Measurements from ENCODE around the gene MAN2B2.

Gene MAN2B2

DNA sequence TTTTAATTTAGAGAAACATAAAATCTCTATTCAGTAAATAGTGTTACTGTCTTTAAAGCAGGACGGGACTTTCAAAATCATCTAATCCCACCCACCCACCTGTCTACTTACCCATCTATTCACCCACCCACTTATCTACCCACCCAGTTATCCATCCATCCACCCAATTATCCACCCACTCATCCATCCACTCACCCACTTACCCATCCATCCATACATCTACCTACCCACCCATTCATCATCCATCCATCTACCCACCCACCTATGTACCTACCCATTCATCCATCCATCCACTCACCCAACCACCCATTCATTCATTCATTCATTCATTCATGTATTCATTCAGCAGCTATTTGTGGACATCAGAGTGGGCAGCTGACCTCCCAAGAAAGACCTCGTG, 30.6 kb downstream of the MAN2B2 start:
- H3K27me3 Mint-ChIP-seq (ENCODE audit: low read depth) = no peaks in the 10 kb centered on the region
- peaks cover 4% of the 10 kb centered on the region for H3K9me3 Mint-ChIP-seq
- no peak overlapping the region for H3K4me3 Mint-ChIP-seq
- TF ChIP-seq, protein P1, sequence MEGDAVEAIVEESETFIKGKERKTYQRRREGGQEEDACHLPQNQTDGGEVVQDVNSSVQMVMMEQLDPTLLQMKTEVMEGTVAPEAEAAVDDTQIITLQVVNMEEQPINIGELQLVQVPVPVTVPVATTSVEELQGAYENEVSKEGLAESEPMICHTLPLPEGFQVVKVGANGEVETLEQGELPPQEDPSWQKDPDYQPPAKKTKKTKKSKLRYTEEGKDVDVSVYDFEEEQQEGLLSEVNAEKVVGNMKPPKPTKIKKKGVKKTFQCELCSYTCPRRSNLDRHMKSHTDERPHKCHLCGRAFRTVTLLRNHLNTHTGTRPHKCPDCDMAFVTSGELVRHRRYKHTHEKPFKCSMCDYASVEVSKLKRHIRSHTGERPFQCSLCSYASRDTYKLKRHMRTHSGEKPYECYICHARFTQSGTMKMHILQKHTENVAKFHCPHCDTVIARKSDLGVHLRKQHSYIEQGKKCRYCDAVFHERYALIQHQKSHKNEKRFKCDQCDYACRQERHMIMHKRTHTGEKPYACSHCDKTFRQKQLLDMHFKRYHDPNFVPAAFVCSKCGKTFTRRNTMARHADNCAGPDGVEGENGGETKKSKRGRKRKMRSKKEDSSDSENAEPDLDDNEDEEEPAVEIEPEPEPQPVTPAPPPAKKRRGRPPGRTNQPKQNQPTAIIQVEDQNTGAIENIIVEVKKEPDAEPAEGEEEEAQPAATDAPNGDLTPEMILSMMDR (IDR thresholded peaks at IDR 0.05; ENCODE audit: unreplicated experiment in 3 of 3) = no peak
- H3K36me3 Mint-ChIP-seq (ENCODE audit: low read depth) = peaks cover 59% of the 10 kb centered on the region
- H3K4me1 Mint-ChIP-seq = no peaks in the 10 kb centered on the region
- H3K27ac Mint-ChIP-seq = no peak overlapping the region

DNA sequence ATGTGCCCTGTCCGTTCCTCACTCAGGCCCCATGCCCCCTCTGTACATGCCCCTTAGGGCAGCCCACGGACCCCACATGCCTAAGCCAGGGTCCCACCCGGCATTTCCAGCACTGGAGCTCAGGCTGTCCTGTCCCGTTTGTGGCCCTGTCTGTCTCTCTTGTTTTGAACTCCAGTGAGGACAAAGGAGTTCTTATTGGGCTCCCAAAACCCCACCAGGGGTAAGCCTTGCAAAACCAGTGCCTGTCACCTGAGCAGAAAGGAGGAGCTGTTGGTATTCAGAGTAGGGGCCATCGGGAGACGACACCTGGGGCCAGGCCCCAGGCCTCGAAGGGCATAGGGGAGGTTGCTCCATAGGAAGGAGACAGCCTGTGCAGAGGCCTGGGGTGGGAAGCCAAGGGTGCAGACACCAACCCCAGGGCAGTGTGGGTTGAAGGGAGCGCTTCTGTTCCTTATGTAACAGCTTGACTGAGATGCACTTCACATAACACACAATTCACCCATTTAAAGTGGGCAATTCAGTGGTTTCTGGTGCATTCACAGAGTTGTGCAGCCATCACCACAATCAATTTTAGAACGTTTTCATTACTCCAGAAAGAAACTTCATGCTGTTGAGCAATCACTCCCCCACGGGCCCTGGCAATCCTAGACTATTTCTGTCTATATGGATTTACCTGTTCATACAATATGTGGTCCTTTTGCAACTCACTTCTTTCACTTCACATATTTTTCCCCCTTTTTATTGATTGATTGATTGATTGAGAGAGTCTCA, 31.7 kb downstream of the MAN2B2 start:
- no peaks in the 10 kb centered on the region for H3K4me1 Mint-ChIP-seq
- H3K36me3 Mint-ChIP-seq (ENCODE audit: low read depth) = peaks cover 58% of the 10 kb centered on the region
- H3K27me3 Mint-ChIP-seq (ENCODE audit: low read depth) = no peaks in the 10 kb centered on the region
- no peak overlapping the region for H3K4me3 Mint-ChIP-seq
- H3K27ac Mint-ChIP-seq = no peak overlapping the region
- TF ChIP-seq, protein P1 (IDR thresholded peaks at IDR 0.05; ENCODE audit: unreplicated experiment in 3 of 3) = no peak
- H3K9me3 Mint-ChIP-seq = peaks cover 4% of the 10 kb centered on the region

DNA sequence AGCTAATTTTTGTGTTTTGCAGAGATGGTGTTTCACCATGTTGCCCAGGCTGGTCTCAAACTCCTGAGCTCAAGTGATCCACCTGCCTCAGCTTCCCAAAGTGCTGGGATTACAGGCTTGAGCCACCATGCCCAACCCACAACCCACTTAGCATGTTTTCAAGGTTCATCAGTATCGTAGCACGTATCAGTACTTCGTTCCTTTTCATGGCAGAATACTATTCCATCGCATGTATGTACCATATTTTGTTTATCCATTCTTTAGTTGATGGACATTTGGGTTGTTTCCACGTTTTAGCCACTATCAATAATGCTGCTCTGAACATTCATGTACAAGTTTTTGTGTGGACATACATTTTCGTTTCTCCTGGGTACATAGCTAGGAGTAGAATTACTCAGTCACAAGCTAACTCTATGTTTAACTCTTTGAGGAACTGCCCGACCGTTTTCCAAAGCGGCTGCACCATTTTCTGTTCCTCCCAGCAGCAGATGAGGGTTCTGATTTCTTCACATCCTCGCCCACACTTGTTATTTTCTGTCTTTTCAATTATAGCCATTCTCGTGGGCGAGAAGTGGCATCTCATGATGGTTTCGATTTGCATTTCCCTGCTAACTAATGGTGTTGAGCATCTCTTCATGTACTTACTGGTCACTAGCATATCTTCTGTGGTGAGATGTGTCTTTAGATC, 32.5 kb downstream of the MAN2B2 start:
- no peak overlapping the region for H3K27ac Mint-ChIP-seq
- H3K4me1 Mint-ChIP-seq = no peaks in the 10 kb centered on the region
- H3K27me3 Mint-ChIP-seq (ENCODE audit: low read depth) = no peaks in the 10 kb centered on the region

DNA sequence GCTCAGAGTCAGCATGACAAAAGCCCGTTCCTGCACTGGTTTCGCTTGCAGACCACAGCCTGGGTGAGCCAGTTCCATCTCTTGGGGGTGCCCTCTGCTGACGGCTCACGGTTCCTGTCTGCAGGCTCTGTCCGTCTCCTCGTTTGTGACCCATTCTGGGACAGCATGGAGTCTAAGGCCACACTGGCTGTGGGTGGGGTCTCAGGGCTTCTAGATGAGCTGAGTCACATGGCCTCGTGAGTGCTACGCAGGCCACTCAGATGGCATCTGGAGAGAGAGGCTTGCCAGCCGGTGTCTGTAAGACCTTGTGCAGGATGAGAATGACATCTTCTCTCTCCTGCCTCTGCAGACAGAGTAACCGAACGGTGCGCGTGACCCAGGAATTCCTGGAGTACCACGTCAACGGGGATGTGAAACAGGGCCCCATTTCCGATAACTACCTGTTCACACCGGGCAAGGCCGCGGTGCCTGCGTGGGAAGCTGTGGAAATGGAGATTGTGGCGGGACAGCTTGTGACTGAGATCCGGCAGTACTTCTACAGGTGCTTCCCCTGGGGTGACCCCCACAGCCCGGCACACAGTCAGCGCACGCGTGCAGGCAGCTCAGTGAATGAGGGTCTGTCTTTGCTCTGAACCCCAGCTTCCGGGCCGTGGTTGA, 33.9 kb downstream of the MAN2B2 start:
- H3K36me3 Mint-ChIP-seq (ENCODE audit: low read depth) = peaks cover 52% of the 10 kb centered on the region
- H3K27me3 Mint-ChIP-seq (ENCODE audit: low read depth) = no peaks in the 10 kb centered on the region
- no peak overlapping the region for H3K27ac Mint-ChIP-seq
- H3K9me3 Mint-ChIP-seq = peaks cover 4% of the 10 kb centered on the region
- H3K4me1 Mint-ChIP-seq = no peaks in the 10 kb centered on the region
- H3K4me3 Mint-ChIP-seq = no peak overlapping the region
- TF ChIP-seq, protein P1 (IDR thresholded peaks at IDR 0.05; ENCODE audit: unreplicated experiment in 3 of 3) = no peak

More for the DNA sequence above, 32.5 kb downstream of the MAN2B2 start:
- TF ChIP-seq, protein P1 (IDR thresholded peaks at IDR 0.05; ENCODE audit: unreplicated experiment in 3 of 3) = no peak
- Mint-ChIP-seq H3K36me3 (ENCODE audit: low read depth) (peaks cover 58% of the 10 kb centered on the region), H3K9me3 (peaks cover 4% of the 10 kb centered on the region), H3K4me3 (no peak overlapping the region)

DNA sequence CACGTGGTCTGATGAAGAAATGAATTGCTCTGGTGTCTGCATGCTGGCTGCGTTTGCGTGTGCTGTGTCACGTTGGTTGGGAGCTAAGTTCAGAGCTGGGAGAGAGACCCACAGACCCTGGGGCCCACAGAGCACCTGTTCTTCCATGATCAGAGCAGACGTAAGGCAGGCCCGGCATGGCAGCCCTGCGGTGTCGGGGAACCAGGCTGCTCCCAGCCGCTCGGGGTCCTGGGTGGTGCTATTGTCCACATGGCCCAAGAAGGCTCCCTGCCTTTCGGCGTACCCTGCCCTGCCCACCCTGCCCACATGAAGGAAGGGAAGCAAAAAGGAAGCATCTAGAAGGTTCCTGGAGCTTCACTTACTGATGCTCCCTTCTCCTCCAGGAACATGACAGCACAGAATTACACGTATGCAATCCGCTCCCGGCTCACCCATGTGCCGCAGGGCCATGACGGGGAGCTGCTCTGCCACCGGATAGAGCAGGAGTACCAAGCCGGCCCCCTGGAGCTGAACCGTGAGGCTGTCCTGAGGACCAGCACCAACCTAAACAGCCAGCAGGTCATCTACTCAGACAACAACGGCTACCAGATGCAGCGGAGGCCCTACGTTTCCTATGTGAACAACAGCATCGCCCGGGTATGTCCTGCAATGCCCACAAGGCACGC, 34.6 kb downstream of the MAN2B2 start:
- Mint-ChIP-seq H3K27me3 (ENCODE audit: low read depth) (no peaks in the 10 kb centered on the region), H3K27ac (no peak overlapping the region), H3K36me3 (ENCODE audit: low read depth) (peaks cover 47% of the 10 kb centered on the region), H3K4me1 (no peaks in the 10 kb centered on the region), H3K9me3 (peaks cover 2% of the 10 kb centered on the region), H3K4me3 (no peak overlapping the region)
- TF ChIP-seq, protein P1 (IDR thresholded peaks at IDR 0.05; ENCODE audit: unreplicated experiment in 3 of 3) = no peak

All from nephron (organoid).